Fibroblast of lung (primary cell): ENCODE data around the gene KIRREL3.

Experiments
- EZH2 ChIP-seq: IDR thresholded peaks from 2 replicates; pipeline ENCODE4 v1.5.1; 2012; ENCODE audit warnings: low read length, control low read depth, mild to moderate bottlenecking; ENCODE audit errors: missing control alignments
- TF ChIP-seq, protein P1 (sequence below), 2 donors: IDR thresholded peaks in 1 of 2; conservative IDR thresholded peaks in 1 of 2; 1 replicate in 1 of 2; 2 replicates in 1 of 2; pipeline ENCODE4 v1.5.1; 2011 to 2012; ENCODE audit warnings: low read length in 2 of 2, control low read depth in 1 of 2, inconsistent platforms in 1 of 2, low read depth in 1 of 2, mild to moderate bottlenecking in 1 of 2

- TF ChIP-seq, protein P1, sequence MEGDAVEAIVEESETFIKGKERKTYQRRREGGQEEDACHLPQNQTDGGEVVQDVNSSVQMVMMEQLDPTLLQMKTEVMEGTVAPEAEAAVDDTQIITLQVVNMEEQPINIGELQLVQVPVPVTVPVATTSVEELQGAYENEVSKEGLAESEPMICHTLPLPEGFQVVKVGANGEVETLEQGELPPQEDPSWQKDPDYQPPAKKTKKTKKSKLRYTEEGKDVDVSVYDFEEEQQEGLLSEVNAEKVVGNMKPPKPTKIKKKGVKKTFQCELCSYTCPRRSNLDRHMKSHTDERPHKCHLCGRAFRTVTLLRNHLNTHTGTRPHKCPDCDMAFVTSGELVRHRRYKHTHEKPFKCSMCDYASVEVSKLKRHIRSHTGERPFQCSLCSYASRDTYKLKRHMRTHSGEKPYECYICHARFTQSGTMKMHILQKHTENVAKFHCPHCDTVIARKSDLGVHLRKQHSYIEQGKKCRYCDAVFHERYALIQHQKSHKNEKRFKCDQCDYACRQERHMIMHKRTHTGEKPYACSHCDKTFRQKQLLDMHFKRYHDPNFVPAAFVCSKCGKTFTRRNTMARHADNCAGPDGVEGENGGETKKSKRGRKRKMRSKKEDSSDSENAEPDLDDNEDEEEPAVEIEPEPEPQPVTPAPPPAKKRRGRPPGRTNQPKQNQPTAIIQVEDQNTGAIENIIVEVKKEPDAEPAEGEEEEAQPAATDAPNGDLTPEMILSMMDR (conservative IDR thresholded peaks at IDR 0.05 in 1 of 2, IDR thresholded peaks at IDR 0.05 in 1 of 2; ENCODE audit: low read depth in 1 of 2, low read length in 2 of 2) = no peak
- TF ChIP-seq EZH2 = no peak
These were observed 567.2 kb downstream of the KIRREL3 start for GRCh38 chr11:126433244-126433846.
